OCI-LY3 (cell line): ENCODE results near the gene F9.

ENCODE experiments used
- H2AFZ ChIP-seq: fragments of 200-600, 300-600 bp; shearing (Covaris generic); 2 replicates; pipeline ENCODE4 v1.6.0; 2014; ENCODE audit warnings: antibody characterized with exemption, low read depth, low read length
- H3K27ac ChIP-seq: fragments of 200-600, 300-600 bp; sonication (generic); 2 replicates; pipeline ENCODE4 v1.5.1; 2014; ENCODE audit warnings: mild to moderate bottlenecking, low read length, moderate library complexity, mixed read lengths
- H3K27me3 ChIP-seq: fragments of 200-600, 300-600 bp; sonication (generic); 2 replicates; pipeline ENCODE4 v1.6.1; 2014; ENCODE audit warnings: low read depth, low read length, mixed read lengths
- H3K36me3 ChIP-seq: fragments of 200-600, 300-600 bp; sonication (generic); replicated peaks from 2 replicates; pipeline ENCODE3; 2014; ENCODE audit warnings: low read depth, low read length, mixed read lengths
- H3K4me1 ChIP-seq: fragments of 300-600, 200-600 bp; sonication (generic); 2 replicates; pipeline ENCODE4 v1.6.1; 2014; ENCODE audit warnings: low read length, mixed read lengths
- H3K4me2 ChIP-seq: fragments of 200-600, 300-600 bp; sonication (generic); 2 replicates; pipeline ENCODE4 v1.6.1; 2014; ENCODE audit warnings: low read length, mixed read lengths
- H3K4me3 ChIP-seq: fragments of 300-600, 200-600 bp; sonication (generic); 2 replicates; pipeline ENCODE4 v1.5.1; 2014; ENCODE audit warnings: antibody characterized with exemption, mild to moderate bottlenecking, low read length, moderate library complexity
- H3K79me2 ChIP-seq: fragments of 300-600, 200-600 bp; shearing (Covaris generic); 2 replicates; pipeline ENCODE4 v1.6.1; 2014; ENCODE audit warnings: mild to moderate bottlenecking, low read length, mixed read lengths
- H3K9ac ChIP-seq: fragments of 300-600, 200-600 bp; shearing (Covaris generic); 2 replicates; pipeline ENCODE4 v1.6.0; 2014; ENCODE audit warnings: mild to moderate bottlenecking, low read length, moderate library complexity
- H3K9me3 ChIP-seq: fragments of 200-600, 300-600 bp; shearing (Covaris generic); 2 replicates; pipeline ENCODE4 v1.6.1; 2014; ENCODE audit warnings: low read length, mixed read lengths; ENCODE audit not compliant: insufficient read depth
- H4K20me1 ChIP-seq: fragments of 200-600, 300-600 bp; sonication (generic); 2 replicates; pipeline ENCODE4 v1.6.1; 2016; ENCODE audit warnings: low read length, mixed read lengths; ENCODE audit not compliant: insufficient read depth
- EZH2phosphoT487 ChIP-seq: fragments of 200-600 bp; shearing (Covaris generic); IDR thresholded peaks from 2 replicates; pipeline ENCODE4 v1.6.1; 2018; ENCODE audit warnings: antibody characterized with exemption, mixed run types, low read depth
- TF ChIP-seq, protein P1 (sequence below): fragments of 200-600, 300-600 bp; sonication (generic); IDR thresholded peaks from 2 replicates; pipeline ENCODE4 v1.5.1; 2014; ENCODE audit warnings: antibody characterized with exemption, low read length, low read depth

The F9 gene

DNA sequence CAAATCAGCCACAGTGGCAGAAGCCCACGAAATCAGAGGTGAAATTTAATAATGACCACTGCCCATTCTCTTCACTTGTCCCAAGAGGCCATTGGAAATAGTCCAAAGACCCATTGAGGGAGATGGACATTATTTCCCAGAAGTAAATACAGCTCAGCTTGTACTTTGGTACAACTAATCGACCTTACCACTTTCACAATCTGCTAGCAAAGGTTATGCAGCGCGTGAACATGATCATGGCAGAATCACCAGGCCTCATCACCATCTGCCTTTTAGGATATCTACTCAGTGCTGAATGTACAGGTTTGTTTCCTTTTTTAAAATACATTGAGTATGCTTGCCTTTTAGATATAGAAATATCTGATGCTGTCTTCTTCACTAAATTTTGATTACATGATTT lies at the start of gene F9:
Gene F9, plus strand, starts transcription at position 190 of the 400 bp plus-strand sequence. Its CDS starts 26 bp downstream, at position 216.
- Histone ChIP-seq H2AFZ (no peak within 1 kb of the TSS), H4K20me1 (no peaks in the 10 kb centered on the region), H3K4me3 (no peak within 1 kb of the TSS), H3K9ac (no peak within 1 kb of the TSS), H3K4me1 (no peaks in the 10 kb centered on the region), H3K4me2 (no peak within 1 kb of the TSS), H3K27me3 (no peaks in the 10 kb centered on the region), H3K36me3 (no peaks in the 10 kb centered on the region), H3K79me2 (no peaks in the 10 kb centered on the region), H3K27ac (no peak within 1 kb of the TSS), H3K9me3 (no peaks in the 10 kb centered on the region)
- TF ChIP-seq, protein P1, sequence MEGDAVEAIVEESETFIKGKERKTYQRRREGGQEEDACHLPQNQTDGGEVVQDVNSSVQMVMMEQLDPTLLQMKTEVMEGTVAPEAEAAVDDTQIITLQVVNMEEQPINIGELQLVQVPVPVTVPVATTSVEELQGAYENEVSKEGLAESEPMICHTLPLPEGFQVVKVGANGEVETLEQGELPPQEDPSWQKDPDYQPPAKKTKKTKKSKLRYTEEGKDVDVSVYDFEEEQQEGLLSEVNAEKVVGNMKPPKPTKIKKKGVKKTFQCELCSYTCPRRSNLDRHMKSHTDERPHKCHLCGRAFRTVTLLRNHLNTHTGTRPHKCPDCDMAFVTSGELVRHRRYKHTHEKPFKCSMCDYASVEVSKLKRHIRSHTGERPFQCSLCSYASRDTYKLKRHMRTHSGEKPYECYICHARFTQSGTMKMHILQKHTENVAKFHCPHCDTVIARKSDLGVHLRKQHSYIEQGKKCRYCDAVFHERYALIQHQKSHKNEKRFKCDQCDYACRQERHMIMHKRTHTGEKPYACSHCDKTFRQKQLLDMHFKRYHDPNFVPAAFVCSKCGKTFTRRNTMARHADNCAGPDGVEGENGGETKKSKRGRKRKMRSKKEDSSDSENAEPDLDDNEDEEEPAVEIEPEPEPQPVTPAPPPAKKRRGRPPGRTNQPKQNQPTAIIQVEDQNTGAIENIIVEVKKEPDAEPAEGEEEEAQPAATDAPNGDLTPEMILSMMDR = no peak
- TF ChIP-seq EZH2phosphoT487 = no peak

DNA sequence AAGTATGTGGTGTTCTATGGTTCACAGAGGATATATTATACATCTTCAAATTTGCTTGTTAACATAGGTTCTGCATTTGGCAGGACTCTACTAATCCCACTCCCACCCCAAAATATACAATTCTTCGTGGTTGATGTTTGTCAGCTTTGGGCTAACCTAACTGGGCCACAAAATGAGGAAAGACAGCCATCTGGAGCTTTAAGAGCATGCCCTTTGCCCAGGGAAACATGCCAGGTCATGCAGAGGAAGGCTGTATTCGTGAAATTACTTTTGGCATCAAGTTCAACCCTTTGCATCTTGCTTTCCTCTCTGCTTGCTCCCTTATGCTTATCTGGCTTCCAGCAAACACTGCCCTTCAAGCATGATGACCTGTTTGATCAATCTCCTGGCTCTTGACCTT lies 46.8 kb upstream of the F9 start:
- Histone ChIP-seq H3K9me3 (no peaks in the 10 kb centered on the region), H3K27me3 (no peaks in the 10 kb centered on the region), H3K36me3 (no peaks in the 10 kb centered on the region), H3K4me1 (no peaks in the 10 kb centered on the region), H3K4me3 (no peak overlapping the region), H3K4me2 (no peak overlapping the region), H3K79me2 (no peaks in the 10 kb centered on the region), H2AFZ (no peak overlapping the region), H4K20me1 (no peaks in the 10 kb centered on the region), H3K9ac (no peak overlapping the region), H3K27ac (no peak overlapping the region)
- TF ChIP-seq EZH2phosphoT487 = no peak
- TF ChIP-seq, protein P1 = no peak

DNA sequence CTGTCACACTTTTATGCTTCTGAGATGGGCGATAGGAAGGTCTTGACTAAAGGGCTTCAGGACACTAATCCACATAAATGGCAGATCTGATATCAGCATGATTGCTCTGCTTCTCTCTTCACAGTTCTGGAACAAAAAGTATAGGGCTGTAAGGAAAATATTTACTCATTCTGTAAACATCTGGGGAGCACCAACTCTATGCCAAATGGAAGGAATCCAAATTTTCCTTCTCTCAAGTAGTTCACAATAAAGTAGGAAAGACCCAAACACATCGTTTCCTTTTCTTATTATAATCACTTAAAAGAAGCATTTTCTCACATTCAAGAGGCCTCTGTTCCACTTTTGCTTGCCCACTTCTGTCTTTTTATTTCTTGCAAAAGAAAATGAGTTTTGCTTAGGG lies 45.9 kb upstream of the F9 start:
- Histone ChIP-seq H3K9me3 (no peaks in the 10 kb centered on the region), H3K79me2 (no peaks in the 10 kb centered on the region), H3K27me3 (no peaks in the 10 kb centered on the region), H4K20me1 (no peaks in the 10 kb centered on the region), H3K4me1 (no peaks in the 10 kb centered on the region), H3K9ac (no peak overlapping the region), H3K36me3 (no peaks in the 10 kb centered on the region), H3K4me2 (no peak overlapping the region), H3K27ac (no peak overlapping the region), H2AFZ (no peak overlapping the region), H3K4me3 (no peak overlapping the region)
- TF ChIP-seq, protein P1 = no peak
- no peak for TF ChIP-seq EZH2phosphoT487

DNA sequence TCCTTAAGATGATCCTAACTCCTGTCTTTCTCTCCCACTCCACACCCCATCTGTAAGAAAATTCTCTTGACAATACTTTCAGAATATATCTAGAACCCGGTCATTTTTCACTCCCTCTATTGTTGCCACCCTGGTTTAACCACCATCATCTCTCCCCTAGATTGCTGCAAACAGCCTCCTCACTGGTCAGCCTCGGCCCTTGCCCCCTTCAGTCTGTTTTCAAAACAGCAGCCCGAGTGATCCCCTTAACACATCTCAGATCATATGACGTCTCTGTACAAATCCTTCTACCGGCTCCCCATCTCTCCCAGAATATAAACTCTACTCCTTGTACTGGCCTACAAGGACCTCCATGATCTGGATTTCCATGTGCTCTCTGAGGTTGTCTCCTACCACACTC lies 35.2 kb upstream of the F9 start:
- Histone ChIP-seq H3K79me2 (no peaks in the 10 kb centered on the region), H3K36me3 (no peaks in the 10 kb centered on the region), H2AFZ (no peak overlapping the region), H3K4me2 (no peak overlapping the region), H4K20me1 (no peaks in the 10 kb centered on the region), H3K27ac (no peak overlapping the region), H3K27me3 (no peaks in the 10 kb centered on the region), H3K4me1 (no peaks in the 10 kb centered on the region), H3K9ac (no peak overlapping the region), H3K9me3 (no peaks in the 10 kb centered on the region), H3K4me3 (no peak overlapping the region)
- TF ChIP-seq EZH2phosphoT487 = no peak
- TF ChIP-seq, protein P1 = no peak
